HepG2 (cell line): ENCODE data around the gene WDSUB1. TPM values are rescaled to one million over a fixed set of nuclear protein-coding genes. Genes with fewer than 3 reads are reported as not detected.

Source experiments
- AGO1 ChIP-seq: fragments of 200-400 bp; formaldehyde crosslinking; IDR thresholded peaks from 2 replicates; pipeline ENCODE4 v1.6.1; 2017; ENCODE audit warnings: mild to moderate bottlenecking, low read depth, low read length, moderate library complexity; ENCODE audit not compliant: poor library complexity, severe bottlenecking
- EP300 ChIP-seq, 3 experiments: sonication (generic) in 1 of 3; formaldehyde crosslinking in 1 of 3; IDR thresholded peaks; 2 replicates each; pipeline versions ENCODE4 v1.5.1 to v1.6.1; 2011 to 2020; ENCODE audit warnings: low read depth in 2 of 3, low read length in 2 of 3, borderline replicate concordance in 1 of 3, improper control_type of control experiment in 1 of 3, mild to moderate bottlenecking in 1 of 3, missing genetic modification reagents in 1 of 3, moderate library complexity in 1 of 3
- KDM4B ChIP-seq: sonication (generic); formaldehyde crosslinking; IDR thresholded peaks from 2 replicates; pipeline ENCODE4 v1.4.0; 2020; ENCODE audit warnings: missing genetic modification reagents
- KLF16 ChIP-seq, 2 experiments: sonication (generic) in 1 of 2; formaldehyde crosslinking in 1 of 2; IDR thresholded peaks; 2 replicates each; pipeline versions ENCODE4 v1.6.1 to v1.8.0; 2016 to 2023; ENCODE audit warnings: missing genetic modification reagents in 2 of 2, missing compliant biosample characterization in 1 of 2
- MXD4 ChIP-seq: IDR thresholded peaks from 2 replicates; pipeline ENCODE4 v1.6.1; 2016; ENCODE audit warnings: mild to moderate bottlenecking, missing biosample characterization, missing genetic modification reagents
- NFATC3 ChIP-seq: sonication (generic); formaldehyde crosslinking; IDR thresholded peaks from 2 replicates; pipeline ENCODE4 v1.5.1; 2020; ENCODE audit warnings: mild to moderate bottlenecking, missing genetic modification reagents
- NPAS2 ChIP-seq: sonication (generic); formaldehyde crosslinking; IDR thresholded peaks from 2 replicates; pipeline ENCODE4 v1.8.0; 2022; ENCODE audit warnings: mild to moderate bottlenecking, missing genetic modification reagents, borderline replicate concordance
- POLR2A ChIP-seq, 2 experiments: IDR thresholded peaks; 2 replicates each; pipeline ENCODE4 v1.6.1; 2011; ENCODE audit warnings: low read depth in 2 of 2, low read length in 2 of 2, mild to moderate bottlenecking in 1 of 2, moderate library complexity in 1 of 2; ENCODE audit not compliant: insufficient read depth in 1 of 2
- SIX1 ChIP-seq: sonication (generic); formaldehyde crosslinking; IDR thresholded peaks from 2 replicates; pipeline ENCODE4 v1.4.0; 2020; ENCODE audit warnings: missing genetic modification reagents, borderline replicate concordance
- ZNF17 ChIP-seq: sonication (generic); formaldehyde crosslinking; IDR thresholded peaks from 2 replicates; pipeline ENCODE4 v1.5.0; 2020; ENCODE audit warnings: mild to moderate bottlenecking, missing genetic modification reagents
- ZNF207 ChIP-seq: fragments of 450-650 bp; IDR thresholded peaks from 2 replicates; pipeline ENCODE4 v1.6.1; 2016; ENCODE audit warnings: antibody characterized with exemption, borderline replicate concordance
- ZNF274 ChIP-seq: sonication (generic); formaldehyde crosslinking; IDR thresholded peaks from 2 replicates; pipeline ENCODE4 v1.5.1; 2020; ENCODE audit warnings: mild to moderate bottlenecking, missing genetic modification reagents
- ZNF326 ChIP-seq: sonication (generic); formaldehyde crosslinking; IDR thresholded peaks from 2 replicates; pipeline ENCODE4 v1.4.0; 2020; ENCODE audit warnings: missing genetic modification reagents, borderline replicate concordance
- ZNF33B ChIP-seq: sonication (generic); formaldehyde crosslinking; IDR thresholded peaks from 2 replicates; pipeline ENCODE4 v1.5.1; 2020; ENCODE audit warnings: mild to moderate bottlenecking, missing genetic modification reagents
- ZNF546 ChIP-seq: sonication (generic); formaldehyde crosslinking; conservative IDR thresholded peaks from 2 replicates; pipeline ENCODE4 v1.8.1; 2023; ENCODE audit warnings: mild to moderate bottlenecking, missing genetic modification reagents
- ZNF556 ChIP-seq: sonication (generic); formaldehyde crosslinking; IDR thresholded peaks from 2 replicates; pipeline ENCODE4 v1.4.0; 2020; ENCODE audit warnings: mild to moderate bottlenecking, missing genetic modification reagents, borderline replicate concordance
- ZNF614 ChIP-seq: IDR thresholded peaks from 2 replicates; pipeline ENCODE4 v1.6.1; 2018; ENCODE audit warnings: missing biosample characterization, missing genetic modification reagents, inconsistent platforms, borderline replicate concordance
- ZSCAN30 ChIP-seq: sonication (generic); formaldehyde crosslinking; IDR thresholded peaks from 2 replicates; pipeline ENCODE4 v1.5.0; 2020; ENCODE audit warnings: mild to moderate bottlenecking, missing genetic modification reagents
- polyA plus RNA-seq, 8 experiments: library from polyadenylated mRNA; depleted of rRNA in 3 of 8; stranded (reverse) in 7 of 8; unstranded in 1 of 8; fragments of >200 nt; fragmentation: Illumina TruSeq in 4 of 8; extraction: Trizol in 4 of 8; gene quantifications; 2 replicates each; pipeline versions ENCODE4 v1.2.1 to v1.2.3, GENCODE V29; 2011 to 2016; ENCODE audit warnings: low read depth in 4 of 8, missing spikeins in 1 of 8, mixed read lengths in 1 of 8; ENCODE audit not compliant: insufficient read depth in 1 of 8
- total RNA-seq, 5 experiments: library from RNA; depleted of rRNA; stranded (reverse); fragments of >200 nt; fragmentation: Illumina TruSeq; extraction: Trizol; gene quantifications; 2 replicates each; pipeline ENCODE4 v1.2.3, GENCODE V29; 2016; ENCODE audit warnings: low read depth in 1 of 5
- TF ChIP-seq, protein P1 (sequence below): sonication (generic); formaldehyde crosslinking; IDR thresholded peaks from 2 replicates; pipeline ENCODE4 v1.5.0; 2020; ENCODE audit warnings: mild to moderate bottlenecking, missing genetic modification reagents
- TF ChIP-seq, protein P2 (sequence below): sonication (generic); formaldehyde crosslinking; IDR thresholded peaks from 2 replicates; pipeline ENCODE4 v1.8.1; 2023; ENCODE audit warnings: missing genetic modification reagents, mild to moderate bottlenecking, borderline replicate concordance
- TF ChIP-seq, protein P3 (sequence below), 2 experiments: fragments of 450-650 bp in 1 of 2; sonication (generic) in 1 of 2; formaldehyde crosslinking; IDR thresholded peaks; 2 replicates each; pipeline versions ENCODE4 v1.5.0 to v1.8.0; 2020 to 2022; ENCODE audit warnings: mild to moderate bottlenecking in 1 of 2, missing genetic modification reagents in 1 of 2
- TF ChIP-seq, protein P4 (sequence below): IDR thresholded peaks from 2 replicates; pipeline ENCODE4 v1.4.0; 2020; ENCODE audit warnings: mild to moderate bottlenecking, missing genetic modification reagents

The WDSUB1 gene
- total and polyA plus RNA-seq, 2 of the 13 experiments (the other 11 are each of a cell fraction or from before 2014, with no cell fraction given), result 10.1 to 10.7 TPM

DNA sequence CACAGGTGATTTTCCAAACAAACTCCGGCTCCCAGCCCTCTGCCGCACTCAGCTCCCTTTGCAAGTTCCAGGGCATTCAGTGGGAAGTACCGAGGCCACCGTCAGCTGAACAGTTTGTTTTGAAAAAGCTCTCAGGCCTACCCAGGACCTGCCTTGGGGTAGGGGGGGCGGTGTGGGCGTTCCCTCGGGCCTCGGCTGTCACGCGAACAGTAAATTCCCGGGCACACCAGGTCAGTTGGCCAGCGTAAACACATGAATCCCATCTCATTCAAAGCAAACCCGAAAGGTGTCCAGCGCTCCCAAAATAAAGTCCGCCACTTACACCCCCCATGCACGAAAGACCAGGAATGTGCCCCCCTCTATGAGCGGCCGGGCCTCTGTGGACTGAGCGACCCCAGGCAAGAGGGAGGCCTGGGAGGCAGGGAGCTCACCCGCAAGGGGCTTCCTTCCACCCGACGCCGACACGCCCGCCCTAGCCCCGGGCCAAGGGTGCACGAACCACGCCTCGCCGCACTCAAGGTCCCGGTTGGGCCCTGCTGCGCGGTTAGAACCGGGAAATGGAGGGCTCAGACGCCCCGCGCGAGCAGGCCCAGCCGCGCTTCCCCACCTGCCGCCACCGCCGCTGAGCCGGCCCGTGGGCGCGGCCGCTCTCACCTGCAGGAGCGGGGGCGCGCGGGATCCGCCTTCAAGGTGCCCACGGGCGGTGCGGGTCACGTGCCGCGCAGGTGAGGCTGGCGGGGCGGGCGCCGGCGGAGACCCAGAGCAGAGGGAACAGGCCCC lies at the start of gene WDSUB1 (continued):
- TF ChIP-seq, protein P1, sequence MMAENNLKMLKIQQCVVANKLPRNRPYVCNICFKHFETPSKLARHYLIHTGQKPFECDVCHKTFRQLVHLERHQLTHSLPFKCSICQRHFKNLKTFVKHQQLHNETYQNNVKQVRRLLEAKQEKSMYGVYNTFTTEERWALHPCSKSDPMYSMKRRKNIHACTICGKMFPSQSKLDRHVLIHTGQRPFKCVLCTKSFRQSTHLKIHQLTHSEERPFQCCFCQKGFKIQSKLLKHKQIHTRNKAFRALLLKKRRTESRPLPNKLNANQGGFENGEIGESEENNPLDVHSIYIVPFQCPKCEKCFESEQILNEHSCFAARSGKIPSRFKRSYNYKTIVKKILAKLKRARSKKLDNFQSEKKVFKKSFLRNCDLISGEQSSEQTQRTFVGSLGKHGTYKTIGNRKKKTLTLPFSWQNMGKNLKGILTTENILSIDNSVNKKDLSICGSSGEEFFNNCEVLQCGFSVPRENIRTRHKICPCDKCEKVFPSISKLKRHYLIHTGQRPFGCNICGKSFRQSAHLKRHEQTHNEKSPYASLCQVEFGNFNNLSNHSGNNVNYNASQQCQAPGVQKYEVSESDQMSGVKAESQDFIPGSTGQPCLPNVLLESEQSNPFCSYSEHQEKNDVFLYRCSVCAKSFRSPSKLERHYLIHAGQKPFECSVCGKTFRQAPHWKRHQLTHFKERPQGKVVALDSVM (CRISPR knock-in tag), result peak; percentile 72
- no peak for TF ChIP-seq NPAS2 (CRISPR knock-in tag)
- TF ChIP-seq, protein P2, sequence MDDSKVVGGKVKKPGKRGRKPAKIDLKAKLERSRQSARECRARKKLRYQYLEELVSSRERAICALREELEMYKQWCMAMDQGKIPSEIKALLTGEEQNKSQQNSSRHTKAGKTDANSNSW (CRISPR knock-in tag), result peak; percentile 93; the same call in 1 of the 2 replicates
- TF ChIP-seq ZNF556, result no peak; the same call in 1 of the 2 replicates
- no peak for TF ChIP-seq KDM4B (CRISPR knock-in tag)
- peak; percentile 96 for TF ChIP-seq MXD4
- no peak; the same call in 1 of the 2 replicates for TF ChIP-seq ZNF614 (CRISPR knock-in tag)
- TF ChIP-seq KLF16 (CRISPR knock-in tag; IDR thresholded peaks at IDR 0.05), result no peak; a peak in 2 of 4 replicates
- no peak; a peak in 2 of 4 replicates for TF ChIP-seq POLR2A (IDR thresholded peaks at IDR 0.05; ENCODE audit: insufficient read depth in 1 of 2, low read depth in 2 of 2, low read length in 2 of 2)
- TF ChIP-seq, protein P3, sequence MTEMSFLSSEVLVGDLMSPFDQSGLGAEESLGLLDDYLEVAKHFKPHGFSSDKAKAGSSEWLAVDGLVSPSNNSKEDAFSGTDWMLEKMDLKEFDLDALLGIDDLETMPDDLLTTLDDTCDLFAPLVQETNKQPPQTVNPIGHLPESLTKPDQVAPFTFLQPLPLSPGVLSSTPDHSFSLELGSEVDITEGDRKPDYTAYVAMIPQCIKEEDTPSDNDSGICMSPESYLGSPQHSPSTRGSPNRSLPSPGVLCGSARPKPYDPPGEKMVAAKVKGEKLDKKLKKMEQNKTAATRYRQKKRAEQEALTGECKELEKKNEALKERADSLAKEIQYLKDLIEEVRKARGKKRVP (CRISPR knock-in tag; IDR thresholded peaks at IDR 0.05), result peak in 1 of 2 experiments; percentile 72; a peak in 1 of 4 replicates
- TF ChIP-seq AGO1, result no peak
- TF ChIP-seq ZNF33B (CRISPR knock-in tag), result peak; percentile 96
- no peak for TF ChIP-seq EP300 (IDR thresholded peaks at IDR 0.05; ENCODE audit: low read depth in 2 of 2, low read length in 2 of 2)
- peak; percentile 15; the same call in 1 of the 2 replicates for TF ChIP-seq EP300 (CRISPR knock-in tag; IDR thresholded peaks at IDR 0.05; ENCODE audit: borderline replicate concordance)
- TF ChIP-seq, protein P4, sequence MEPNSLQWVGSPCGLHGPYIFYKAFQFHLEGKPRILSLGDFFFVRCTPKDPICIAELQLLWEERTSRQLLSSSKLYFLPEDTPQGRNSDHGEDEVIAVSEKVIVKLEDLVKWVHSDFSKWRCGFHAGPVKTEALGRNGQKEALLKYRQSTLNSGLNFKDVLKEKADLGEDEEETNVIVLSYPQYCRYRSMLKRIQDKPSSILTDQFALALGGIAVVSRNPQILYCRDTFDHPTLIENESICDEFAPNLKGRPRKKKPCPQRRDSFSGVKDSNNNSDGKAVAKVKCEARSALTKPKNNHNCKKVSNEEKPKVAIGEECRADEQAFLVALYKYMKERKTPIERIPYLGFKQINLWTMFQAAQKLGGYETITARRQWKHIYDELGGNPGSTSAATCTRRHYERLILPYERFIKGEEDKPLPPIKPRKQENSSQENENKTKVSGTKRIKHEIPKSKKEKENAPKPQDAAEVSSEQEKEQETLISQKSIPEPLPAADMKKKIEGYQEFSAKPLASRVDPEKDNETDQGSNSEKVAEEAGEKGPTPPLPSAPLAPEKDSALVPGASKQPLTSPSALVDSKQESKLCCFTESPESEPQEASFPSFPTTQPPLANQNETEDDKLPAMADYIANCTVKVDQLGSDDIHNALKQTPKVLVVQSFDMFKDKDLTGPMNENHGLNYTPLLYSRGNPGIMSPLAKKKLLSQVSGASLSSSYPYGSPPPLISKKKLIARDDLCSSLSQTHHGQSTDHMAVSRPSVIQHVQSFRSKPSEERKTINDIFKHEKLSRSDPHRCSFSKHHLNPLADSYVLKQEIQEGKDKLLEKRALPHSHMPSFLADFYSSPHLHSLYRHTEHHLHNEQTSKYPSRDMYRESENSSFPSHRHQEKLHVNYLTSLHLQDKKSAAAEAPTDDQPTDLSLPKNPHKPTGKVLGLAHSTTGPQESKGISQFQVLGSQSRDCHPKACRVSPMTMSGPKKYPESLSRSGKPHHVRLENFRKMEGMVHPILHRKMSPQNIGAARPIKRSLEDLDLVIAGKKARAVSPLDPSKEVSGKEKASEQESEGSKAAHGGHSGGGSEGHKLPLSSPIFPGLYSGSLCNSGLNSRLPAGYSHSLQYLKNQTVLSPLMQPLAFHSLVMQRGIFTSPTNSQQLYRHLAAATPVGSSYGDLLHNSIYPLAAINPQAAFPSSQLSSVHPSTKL, result peak; percentile 27; the same call in 1 of the 2 replicates
- no peak for TF ChIP-seq SIX1
- peak; percentile 67; the same call in 1 of the 2 replicates for TF ChIP-seq ZSCAN30
- TF ChIP-seq ZNF17 (CRISPR knock-in tag), result no peak
- TF ChIP-seq ZNF274 (CRISPR knock-in tag), result peak; percentile 91; the same call in 1 of the 2 replicates
- TF ChIP-seq ZNF326 (CRISPR knock-in tag), result no peak
- TF ChIP-seq ZNF546 (CRISPR knock-in tag), result peak; percentile 99
- no peak; the same call in 1 of the 2 replicates for TF ChIP-seq NFATC3 (CRISPR knock-in tag)
- no peak for TF ChIP-seq ZNF207
